Measurements from ENCODE around the gene S100P.

GRCh38 chr4:6688879-6689505, 4.7 kb upstream of the S100P start:
- TF ChIP-seq POLR2A (IDR thresholded peaks at IDR 0.05; ENCODE audit: low read depth, low read length): no peak
- no peak for TF ChIP-seq POLR2AphosphoS5 (IDR thresholded peaks at IDR 0.05; ENCODE audit: low read depth, low read length)

Measured in GM12892 (cell line).